IPS-15b (cell line): ENCODE data around the gene MIEN1.

Source experiments
- H3K27me3 ChIP-seq: one replicate; pipeline ENCODE4 v1.6.1; 2013; ENCODE audit warnings: low read length; ENCODE audit not compliant: control insufficient read depth, insufficient read depth
- H3K36me3 ChIP-seq: one replicate; pipeline ENCODE4 v1.6.1; 2013; ENCODE audit warnings: low read length; ENCODE audit not compliant: control insufficient read depth, insufficient read depth
- H3K4me1 ChIP-seq: one replicate; pipeline ENCODE4 v1.6.1; 2013; ENCODE audit warnings: mild to moderate bottlenecking, low read length; ENCODE audit not compliant: control insufficient read depth, insufficient read depth
- H3K4me3 ChIP-seq: one replicate; pipeline ENCODE4 v1.5.1; 2013; ENCODE audit warnings: low read depth, low read length
- H3K9ac ChIP-seq: one replicate; pipeline ENCODE4 v1.6.1; 2013; ENCODE audit warnings: low read depth, mild to moderate bottlenecking, low read length
- H3K9me3 ChIP-seq: one replicate; pipeline ENCODE4 v1.6.1; 2013; ENCODE audit warnings: mild to moderate bottlenecking, low read length; ENCODE audit not compliant: control insufficient read depth, insufficient read depth

Gene MIEN1

DNA sequence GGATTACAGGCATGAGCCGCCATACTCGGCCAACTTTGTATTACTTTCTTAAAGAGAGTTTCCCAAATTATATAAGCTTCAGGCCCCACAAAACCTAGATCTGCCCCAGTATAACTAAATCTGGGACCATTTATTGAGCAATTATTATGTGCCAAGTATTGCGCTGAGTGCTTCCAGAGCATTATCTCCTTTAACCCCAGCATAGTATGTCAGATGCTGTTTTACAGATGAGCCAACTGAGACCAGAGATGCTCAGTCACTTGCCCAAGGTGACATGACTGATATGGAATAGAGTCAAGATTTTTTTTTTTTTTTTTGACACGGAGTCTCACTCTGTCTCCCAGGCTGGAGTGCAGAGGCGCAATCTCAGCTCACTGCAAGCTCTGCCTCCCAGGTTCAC lies 32.4 kb downstream of the MIEN1 start:
- Histone ChIP-seq H3K27me3 (no peaks in the 10 kb centered on the region), H3K9ac (no peak overlapping the region), H3K4me3 (no peak overlapping the region), H3K4me1 (peaks cover 18% of the 10 kb centered on the region), H3K36me3 (no peaks in the 10 kb centered on the region), H3K9me3 (no peaks in the 10 kb centered on the region)

DNA sequence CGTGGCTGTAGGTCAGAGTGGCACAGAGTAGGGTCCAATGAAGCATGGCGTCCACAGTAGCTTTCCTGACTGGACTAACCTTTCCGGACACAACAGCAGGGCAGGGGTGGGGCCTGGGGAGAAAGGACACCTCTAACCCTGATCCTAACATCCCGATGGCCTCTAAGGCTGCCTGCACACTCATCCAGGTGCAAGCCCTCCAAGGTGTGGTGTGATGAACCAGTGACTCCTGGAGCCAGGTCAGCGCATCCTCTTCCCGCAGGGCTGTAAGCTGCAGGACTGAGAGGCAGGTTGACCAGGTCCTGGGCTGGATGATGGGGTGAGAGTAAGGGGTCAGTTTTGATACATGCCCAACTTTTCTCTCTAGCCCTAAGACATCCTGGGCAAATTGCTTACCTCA lies 33.6 kb downstream of the MIEN1 start:
- no peaks in the 10 kb centered on the region for H3K9me3 ChIP-seq
- no peaks in the 10 kb centered on the region for H3K27me3 ChIP-seq
- H3K36me3 ChIP-seq: no peaks in the 10 kb centered on the region
- H3K4me3 ChIP-seq: no peak overlapping the region
- H3K4me1 ChIP-seq: peaks cover 13% of the 10 kb centered on the region
- H3K9ac ChIP-seq: no peak overlapping the region

DNA sequence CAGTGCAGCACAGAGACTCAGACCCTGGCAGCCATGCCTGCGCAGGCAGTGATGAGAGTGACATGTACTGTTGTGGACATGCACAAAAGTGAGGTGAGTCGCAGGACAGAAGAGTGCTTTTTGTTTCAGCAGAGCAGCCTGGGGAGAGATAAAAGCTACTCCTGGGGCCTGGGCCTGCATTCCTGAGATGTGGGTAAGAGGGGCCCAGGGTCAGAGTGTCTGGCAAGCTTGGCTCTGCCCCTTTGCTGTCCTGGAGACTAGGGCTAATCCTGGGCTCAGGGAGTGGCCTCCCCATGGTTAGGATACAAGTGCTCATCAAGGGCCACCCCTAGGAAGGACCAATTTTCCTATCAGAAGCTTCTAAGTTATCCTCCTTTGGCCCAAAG lies 35.2 kb downstream of the MIEN1 start:
- H3K4me3 ChIP-seq: no peak overlapping the region
- no peaks in the 10 kb centered on the region for H3K9me3 ChIP-seq
- H3K4me1 ChIP-seq: peaks cover 13% of the 10 kb centered on the region
- peak overlapping the region; percentile 50 for H3K9ac ChIP-seq
- H3K27me3 ChIP-seq: no peaks in the 10 kb centered on the region
- H3K36me3 ChIP-seq: no peaks in the 10 kb centered on the region

DNA sequence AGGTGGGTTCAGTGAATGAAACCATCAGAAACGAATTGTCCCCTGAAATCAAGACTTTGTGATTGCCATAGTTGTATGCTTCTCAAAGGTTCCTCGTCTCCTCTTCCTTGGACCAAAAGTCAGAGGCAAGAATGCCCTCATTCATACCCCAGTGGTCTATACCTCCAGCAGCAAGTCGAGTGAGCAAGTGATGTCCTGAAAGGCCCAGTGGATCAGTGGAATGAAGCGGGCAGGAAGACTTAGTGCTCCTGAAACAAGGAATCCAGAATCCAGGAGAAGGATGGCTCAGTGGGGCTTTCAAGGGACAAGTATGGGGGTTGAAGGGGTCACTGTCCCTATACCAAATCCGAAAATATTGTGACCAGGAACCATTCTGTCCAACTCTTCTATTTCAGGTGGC lies 35.7 kb downstream of the MIEN1 start:
- Histone ChIP-seq H3K9me3 (no peaks in the 10 kb centered on the region), H3K36me3 (no peaks in the 10 kb centered on the region), H3K4me1 (peaks cover 15% of the 10 kb centered on the region), H3K4me3 (no peak overlapping the region), H3K9ac (peak overlapping the region; percentile 50), H3K27me3 (no peaks in the 10 kb centered on the region)

DNA sequence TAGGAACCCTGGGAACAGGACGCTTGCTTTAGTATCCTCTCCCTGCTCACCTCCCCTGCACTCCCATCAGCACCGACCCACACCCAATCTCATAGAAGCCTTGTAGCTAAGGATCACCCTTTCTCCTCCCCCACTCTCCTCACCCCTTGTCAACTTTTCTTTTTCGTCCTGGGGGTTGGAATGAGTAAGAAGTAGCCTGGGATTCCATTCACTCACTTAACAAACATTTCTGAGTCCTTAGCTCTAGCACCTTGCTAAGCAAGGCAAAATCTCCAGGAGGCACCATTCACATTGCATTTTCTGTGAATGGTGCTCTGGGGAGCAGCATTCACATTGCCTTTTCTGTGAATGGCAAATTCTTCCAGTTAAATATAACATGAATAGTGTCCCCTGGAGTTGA lies 41.4 kb downstream of the MIEN1 start:
- peak overlapping the region; percentile 87 for H3K4me3 ChIP-seq
- H3K36me3 ChIP-seq: no peaks in the 10 kb centered on the region
- peaks cover 11% of the 10 kb centered on the region for H3K4me1 ChIP-seq
- no peaks in the 10 kb centered on the region for H3K9me3 ChIP-seq
- no peaks in the 10 kb centered on the region for H3K27me3 ChIP-seq
- peak overlapping the region; percentile 94 for H3K9ac ChIP-seq

DNA sequence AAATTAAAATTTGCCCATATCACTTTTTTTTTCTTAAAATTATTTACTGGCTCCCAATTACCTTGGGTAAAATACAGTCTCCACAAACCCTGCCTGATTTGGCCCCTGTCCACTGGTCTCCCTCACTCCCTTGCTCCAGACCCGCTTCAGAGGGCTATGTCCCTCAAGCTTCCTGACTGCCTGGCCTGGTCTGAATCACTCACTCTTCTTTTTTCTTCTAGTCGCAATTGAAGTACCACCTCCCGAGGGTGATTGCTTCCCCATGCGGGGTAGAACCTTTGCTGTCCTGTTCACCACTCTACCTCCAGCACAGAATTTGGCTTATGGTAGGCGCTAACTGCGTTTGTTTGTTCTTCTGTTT lies 41.9 kb downstream of the MIEN1 start:
- Histone ChIP-seq H3K27me3 (no peaks in the 10 kb centered on the region), H3K36me3 (no peaks in the 10 kb centered on the region), H3K9ac (peak overlapping the region; percentile 94), H3K4me1 (peaks cover 11% of the 10 kb centered on the region), H3K9me3 (no peaks in the 10 kb centered on the region), H3K4me3 (peak overlapping the region; percentile 87)

DNA sequence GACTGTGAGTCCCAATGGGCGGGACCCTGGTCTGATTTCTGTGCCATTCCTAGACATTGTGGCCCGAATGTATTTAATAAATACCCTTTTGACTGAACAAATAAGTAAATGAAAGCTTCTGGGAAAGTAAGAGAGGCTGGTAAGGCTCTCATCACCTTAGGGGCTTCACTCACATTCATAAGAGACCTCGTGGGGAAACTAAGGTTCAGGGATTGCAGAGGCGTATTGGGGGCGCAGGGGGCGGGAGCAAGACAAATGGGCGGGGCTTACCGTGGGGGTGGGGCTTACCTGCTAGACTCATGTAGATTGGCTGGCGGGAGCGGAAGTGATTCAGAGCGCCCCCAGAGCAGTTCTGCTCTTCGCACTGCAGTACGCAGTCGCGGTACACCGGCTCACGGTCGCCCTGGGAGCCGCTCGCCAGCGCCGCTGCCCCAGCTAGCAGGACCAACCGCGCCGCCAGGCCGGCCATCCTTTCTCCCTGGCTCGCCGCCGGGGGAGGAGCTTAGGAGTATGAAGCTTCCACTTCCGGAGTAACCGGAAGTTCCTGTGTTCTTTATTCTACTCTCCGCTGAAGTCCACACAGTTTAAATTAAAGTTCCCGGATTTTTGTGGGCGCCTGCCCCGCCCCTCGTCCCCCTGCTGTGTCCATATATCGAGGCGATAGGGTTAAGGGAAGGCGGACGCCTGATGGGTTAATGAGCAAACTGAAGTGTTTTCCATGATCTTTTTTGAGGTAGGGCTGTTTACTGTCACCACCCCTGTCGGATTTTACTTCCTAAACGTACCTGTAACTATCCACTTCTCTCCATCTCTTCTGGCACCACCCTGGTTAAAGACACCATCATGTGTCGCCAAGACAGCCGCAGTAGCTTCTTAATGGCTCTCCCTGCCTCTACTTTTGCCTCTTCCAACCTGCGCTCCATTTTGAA lies 42.5 kb downstream of the MIEN1 start, which contains the start of gene PGAP3:
Gene PGAP3 (minus strand): TSS at position 512 of the 929 bp plus-strand sequence. CDS start 43 bp downstream, at position 469.
- Histone ChIP-seq H3K36me3 (no peaks in the 10 kb centered on the region), H3K9me3 (no peaks in the 10 kb centered on the region), H3K27me3 (no peaks in the 10 kb centered on the region), H3K4me1 (peaks cover 11% of the 10 kb centered on the region), H3K4me3 (peak within 1 kb of the TSS; percentile 87), H3K9ac (peak within 1 kb of the TSS; percentile 94)

DNA sequence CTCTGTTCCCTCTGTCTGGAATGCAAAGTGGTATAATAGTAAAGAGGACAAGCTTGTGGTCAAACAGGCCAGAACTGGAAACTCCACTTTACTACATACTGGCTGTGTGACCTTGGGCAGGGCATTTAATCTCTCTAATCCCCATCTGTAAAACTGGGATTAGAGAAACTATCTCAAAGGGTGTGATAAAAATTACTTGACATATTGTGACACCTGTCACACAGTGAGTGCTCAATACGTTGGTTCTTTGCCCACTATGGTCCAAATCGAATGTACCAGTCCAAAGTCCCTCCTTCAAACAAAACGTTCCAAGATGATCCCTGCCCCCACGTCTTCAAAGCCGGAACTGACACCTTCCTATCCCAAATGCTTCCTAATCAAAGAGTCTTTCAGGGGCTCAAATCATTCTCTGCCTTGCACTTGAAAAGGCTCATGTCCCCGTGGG lies 43.2 kb downstream of the MIEN1 start:
- Histone ChIP-seq H3K4me1 (peaks cover 11% of the 10 kb centered on the region), H3K27me3 (no peaks in the 10 kb centered on the region), H3K9ac (no peak overlapping the region), H3K4me3 (peak overlapping the region; percentile 87), H3K9me3 (no peaks in the 10 kb centered on the region), H3K36me3 (no peaks in the 10 kb centered on the region)

DNA sequence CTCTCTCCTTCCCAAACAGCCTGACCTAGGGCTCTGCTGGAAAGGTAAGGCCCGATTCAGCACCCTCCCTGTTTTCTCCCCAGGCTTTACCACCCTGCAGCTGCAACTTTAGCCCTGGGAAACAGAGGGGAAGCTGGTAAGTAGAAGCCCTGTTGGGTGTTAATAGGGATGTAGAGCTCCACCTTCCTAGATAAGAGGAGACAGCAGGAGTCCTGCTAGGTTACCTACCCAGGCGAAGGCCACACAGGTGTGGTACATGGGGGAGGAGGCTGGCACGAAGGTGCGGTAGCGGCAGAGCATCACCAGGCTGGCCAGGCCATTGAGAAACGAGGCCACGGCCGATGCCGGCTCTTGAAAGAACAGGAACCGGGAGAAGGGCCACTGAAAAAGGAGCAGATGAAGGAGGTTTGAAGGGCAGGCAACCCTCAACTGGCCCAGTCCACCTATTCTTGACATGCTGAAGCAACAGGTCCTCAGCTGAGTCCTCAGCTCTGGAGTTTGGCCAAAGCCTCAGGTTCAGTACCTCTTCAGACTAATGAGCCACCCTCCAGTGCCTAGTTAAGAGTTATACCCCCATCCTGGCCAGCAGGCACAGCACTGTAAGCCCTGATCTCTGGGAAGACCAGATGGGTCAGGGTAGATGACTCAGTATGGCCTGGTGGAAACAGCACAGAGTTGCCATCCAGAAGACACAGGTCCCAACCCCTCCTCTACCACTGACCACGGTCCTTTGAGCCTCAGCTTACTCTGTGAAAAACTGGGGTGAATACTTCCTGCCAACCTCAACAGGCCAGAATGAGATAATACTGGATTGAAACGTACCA lies 45.8 kb downstream of the MIEN1 start:
- H3K4me1 ChIP-seq: peaks cover 8% of the 10 kb centered on the region
- no peak overlapping the region for H3K4me3 ChIP-seq
- H3K27me3 ChIP-seq: no peaks in the 10 kb centered on the region
- H3K9ac ChIP-seq: no peak overlapping the region
- H3K9me3 ChIP-seq: no peaks in the 10 kb centered on the region
- H3K36me3 ChIP-seq: peaks cover 1% of the 10 kb centered on the region

DNA sequence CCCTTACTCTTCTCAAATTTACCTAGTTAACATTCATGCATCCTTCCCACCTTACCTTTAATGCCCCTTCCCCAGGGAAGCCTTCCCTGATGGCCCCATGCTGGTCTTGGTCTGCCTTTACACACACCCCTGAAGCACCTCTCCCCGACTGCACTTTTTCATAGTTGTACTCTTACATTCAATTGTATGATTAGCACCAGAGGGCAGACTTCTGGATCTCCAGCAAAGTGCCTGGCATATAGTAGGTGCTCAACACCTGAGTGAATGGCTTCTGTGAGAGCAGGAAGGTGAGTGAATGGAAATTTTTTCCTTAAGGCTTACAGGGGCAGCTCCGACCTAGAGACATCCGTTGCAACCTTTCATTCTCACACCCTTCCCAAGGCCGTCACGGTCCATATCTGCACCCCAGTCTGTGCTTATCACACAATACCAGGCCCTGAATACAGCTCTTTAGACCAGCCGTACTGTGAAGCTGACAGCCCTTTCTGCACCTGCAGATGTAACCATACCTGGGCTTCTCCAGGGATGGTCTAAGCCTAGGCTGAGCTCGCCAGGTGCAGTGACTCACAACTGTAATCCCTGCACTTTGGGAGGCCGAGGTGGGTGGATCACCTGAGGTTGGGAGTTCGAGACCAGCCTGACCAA lies 46.9 kb downstream of the MIEN1 start:
- Histone ChIP-seq H3K9ac (no peak overlapping the region), H3K4me1 (peaks cover 8% of the 10 kb centered on the region), H3K9me3 (no peaks in the 10 kb centered on the region), H3K36me3 (peaks cover 5% of the 10 kb centered on the region), H3K27me3 (no peaks in the 10 kb centered on the region), H3K4me3 (no peak overlapping the region)

DNA sequence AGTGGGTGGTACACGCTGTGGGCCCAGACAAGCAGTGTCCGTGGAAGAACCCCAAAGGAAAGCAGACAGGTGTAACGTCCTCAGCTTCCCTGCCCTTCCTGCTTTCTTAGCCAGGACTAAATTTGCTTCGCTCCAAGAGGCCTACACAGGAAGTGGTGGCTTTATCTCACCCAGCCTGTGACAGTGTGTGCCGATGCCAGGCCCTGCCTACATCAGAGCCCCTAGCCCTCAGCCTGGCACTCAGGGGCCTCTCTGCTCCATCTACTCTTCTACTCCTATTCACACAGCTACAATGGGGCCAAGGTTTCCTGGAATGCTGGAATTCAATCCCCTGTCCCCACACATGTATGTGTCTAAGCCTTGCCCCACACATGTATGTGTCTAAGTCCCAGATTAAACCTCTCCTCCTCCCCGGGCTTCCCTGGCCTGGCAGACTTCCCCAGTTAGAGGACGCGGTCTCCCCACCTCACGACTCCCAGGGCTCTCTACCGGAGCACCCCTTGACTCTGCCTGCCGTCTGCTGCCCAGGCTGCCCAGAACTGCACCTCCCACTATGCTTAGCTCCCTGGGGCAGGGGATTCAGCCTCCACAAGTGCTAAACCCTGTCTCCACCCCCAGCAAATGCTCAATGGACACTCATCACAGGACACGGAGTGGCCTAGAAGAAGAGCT lies 50.7 kb downstream of the MIEN1 start:
- peaks cover 11% of the 10 kb centered on the region for H3K36me3 ChIP-seq
- H3K27me3 ChIP-seq: no peaks in the 10 kb centered on the region
- no peaks in the 10 kb centered on the region for H3K9me3 ChIP-seq
- H3K4me1 ChIP-seq: no peaks in the 10 kb centered on the region
- H3K4me3 ChIP-seq: no peak overlapping the region
- H3K9ac ChIP-seq: no peak overlapping the region
